Thyroid gland (tissue), 4 donors: ENCODE data around the gene SYNM. TPM values are rescaled to one million over a fixed set of nuclear protein-coding genes. Genes with fewer than 3 reads are reported as not detected.

Source experiments
- DNase-seq, 2 donors: peaks; one replicate each; pipeline ENCODE4 v3.0.0-alpha.2; 2019
- H3K27ac ChIP-seq, 3 donors: fragments of 200-600 bp; sonication (generic); 1 replicate in 2 of 3; 2 replicates in 1 of 3; pipeline ENCODE4 v1.5.1; 2016 to 2019; ENCODE audit warnings: mild to moderate bottlenecking in 1 of 3, moderate library complexity in 1 of 3
- H3K27me3 ChIP-seq: fragments of 200-600 bp; sonication (generic); one replicate; pipeline ENCODE4 v1.5.1; 2019
- H3K36me3 ChIP-seq, 2 donors: fragments of 200-600 bp; sonication (generic); one replicate each; pipeline ENCODE4 v1.5.1; 2016 to 2019
- H3K4me1 ChIP-seq, 2 donors: fragments of 200-600 bp; sonication (generic); one replicate each; pipeline ENCODE4 v1.5.1; 2017 to 2019
- H3K4me3 ChIP-seq, 3 donors: fragments of 200-600 bp; sonication (generic); replicated peaks in 1 of 3; 1 replicate in 2 of 3; 2 replicates in 1 of 3; pipeline ENCODE4 v1.5.1; 2016; ENCODE audit warnings: mild to moderate bottlenecking in 1 of 3
- H3K9me3 ChIP-seq: fragments of 200-600 bp; sonication (generic); one replicate; pipeline ENCODE4 v1.5.1; 2017
- CTCF ChIP-seq, 6 experiments: fragments of 200-600 bp in 3 of 6; fragments of 450-650 bp in 3 of 6; sonication (generic) in 3 of 6; IDR thresholded peaks; one replicate each; pipeline ENCODE4 v1.5.1; 2016 to 2019; ENCODE audit warnings: antibody characterized with exemption in 6 of 6, mild to moderate bottlenecking in 2 of 6, inconsistent platforms in 1 of 6, moderate library complexity in 1 of 6
- POLR2A ChIP-seq, 2 donors: fragments of 450-650 bp; IDR thresholded peaks; one replicate each; pipeline ENCODE4 v1.6.1; 2017; ENCODE audit warnings: antibody characterized with exemption in 2 of 2, mild to moderate bottlenecking in 2 of 2, moderate library complexity in 1 of 2
- WGBS, 2 donors: methylation state at CpG; one replicate each; pipeline ENCODE4 v1.1.5; 2017; 5-methylcytosine and 5-hydroxymethylcytosine counted together
- intact Hi-C: fragments of 100-400 bp; cut with DNase I; formaldehyde crosslinking; loops from one replicate; pipeline ENCODE4 v1.15.1; 2023
- total RNA-seq, 4 donors: library from RNA; depleted of rRNA; stranded (reverse); fragments of >200 nt; gene quantifications; one replicate each; pipeline ENCODE4 v1.2.3, GENCODE V29; 2016

SYNM gene
- total RNA-seq, 4 donors from 2014 or later: 14.8 to 24.8 (median 21.5) TPM

GRCh38 chr15:99180086-99180963, 75.4 kb downstream of the SYNM start:
- Histone ChIP-seq H3K4me1 (peaks cover 15 to 18% of the 10 kb centered on the region in 2 donors), H3K4me3 (no peak overlapping the region), H3K9me3 (no peaks in the 10 kb centered on the region), H3K27me3 (no peaks in the 10 kb centered on the region), H3K36me3 (no peaks in the 10 kb centered on the region), H3K27ac (no peak overlapping the region)
- DNase-seq: no peak
- intact Hi-C loops: no loop called here
- TF ChIP-seq CTCF (IDR thresholded peaks at IDR 0.05) (no peak), POLR2A (IDR thresholded peaks at IDR 0.05) (no peak)
- 89 to 90% methylated on average over 3 of the region's 3 CpGs for WGBS, 2 donors

GRCh38 chr15:99180964-99181306, 76.1 kb downstream of the SYNM start:
- intact Hi-C loops: no loop called here
- WGBS, 2 donors: 70 to 81% methylated on average over 2 of the region's 2 CpGs
- Histone ChIP-seq H3K4me3 (no peak overlapping the region), H3K36me3 (no peaks in the 10 kb centered on the region), H3K27me3 (no peaks in the 10 kb centered on the region), H3K9me3 (no peaks in the 10 kb centered on the region), H3K4me1 (peaks cover 19 to 25% of the 10 kb centered on the region in 2 donors), H3K27ac (peak overlapping the region in 2 of 3 donors; percentile 47 to 78)
- TF ChIP-seq CTCF (IDR thresholded peaks at IDR 0.05) (no peak), POLR2A (IDR thresholded peaks at IDR 0.05) (no peak)
- no peak for DNase-seq

- WGBS, 2 donors: 39 to 48% methylated on average over 4 of the region's 4 CpGs
- no peak overlapping the region for H3K4me3 ChIP-seq
- no peak for TF ChIP-seq POLR2A (IDR thresholded peaks at IDR 0.05)
- no peak for TF ChIP-seq CTCF (IDR thresholded peaks at IDR 0.05)
- intact Hi-C loops: no loop called here
- no peaks in the 10 kb centered on the region for H3K27me3 ChIP-seq
- DNase-seq: no peak
- H3K36me3 ChIP-seq: no peaks in the 10 kb centered on the region
- peaks cover 19 to 30% of the 10 kb centered on the region in 2 donors for H3K4me1 ChIP-seq
- peak overlapping the region in 2 of 3 donors; percentile 47 to 78 for H3K27ac ChIP-seq
- H3K9me3 ChIP-seq: no peaks in the 10 kb centered on the region
Measured at GRCh38 chr15:99181545-99181971, 76.7 kb downstream of the SYNM start.

GRCh38 chr15:99182791-99183190, 77.9 kb downstream of the SYNM start:
- Histone ChIP-seq H3K4me3 (no peak overlapping the region), H3K4me1 (peaks cover 19 to 30% of the 10 kb centered on the region in 2 donors), H3K36me3 (no peaks in the 10 kb centered on the region), H3K27ac (no peak overlapping the region), H3K9me3 (no peaks in the 10 kb centered on the region), H3K27me3 (no peaks in the 10 kb centered on the region)
- WGBS, 2 donors: 89 to 97% methylated on average over 1 of the region's 1 CpG
- intact Hi-C loops: no loop called here
- TF ChIP-seq CTCF (IDR thresholded peaks at IDR 0.05) (no peak), POLR2A (IDR thresholded peaks at IDR 0.05) (no peak)
- no peak for DNase-seq

Other genes with a start within 250 kb of the SYNM start
- gene PGPEP1L, start 97.3 kb upstream of the SYNM start, total RNA-seq: not detected
- 10 to 100 TPM; 19.9 to 45.3 (median 34.0) TPM for gene TTC23, start 144.5 kb downstream of the SYNM start, total RNA-seq
- gene LRRC28, start 146.4 kb downstream of the SYNM start, total RNA-seq: 10 to 100 TPM; 36.1 to 51.6 (median 44.8) TPM